Islet of Langerhans (tissue), 1 donor: ENCODE measurements around the gene VAT1L.

Experiments
- FAIRE-seq: peaks from one replicate; lab custom pipeline; 2011; peaks lifted over from hg19 to GRCh38; lab: Jason Lieb, UNC

VAT1L gene

DNA sequence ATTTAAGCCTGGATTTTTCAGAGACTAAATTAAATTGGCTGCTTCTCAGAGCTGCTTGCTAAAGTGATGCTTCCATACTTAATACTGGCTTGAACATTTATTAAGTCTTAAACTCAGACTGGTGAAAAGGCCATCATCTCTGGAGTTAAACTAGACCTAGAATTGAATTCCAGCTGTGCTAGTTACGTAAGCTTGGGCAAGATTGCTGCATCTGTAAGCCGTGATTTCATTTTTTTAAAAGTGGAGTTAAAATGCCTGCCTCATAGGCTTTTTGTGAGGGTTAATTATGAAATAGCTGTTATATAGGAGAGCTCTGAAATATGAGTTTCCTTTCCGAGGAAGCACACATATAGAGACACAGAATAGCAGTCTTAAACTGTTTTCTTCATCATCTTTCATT, 84.7 kb downstream of the VAT1L start:
- FAIRE-seq: no peak

DNA sequence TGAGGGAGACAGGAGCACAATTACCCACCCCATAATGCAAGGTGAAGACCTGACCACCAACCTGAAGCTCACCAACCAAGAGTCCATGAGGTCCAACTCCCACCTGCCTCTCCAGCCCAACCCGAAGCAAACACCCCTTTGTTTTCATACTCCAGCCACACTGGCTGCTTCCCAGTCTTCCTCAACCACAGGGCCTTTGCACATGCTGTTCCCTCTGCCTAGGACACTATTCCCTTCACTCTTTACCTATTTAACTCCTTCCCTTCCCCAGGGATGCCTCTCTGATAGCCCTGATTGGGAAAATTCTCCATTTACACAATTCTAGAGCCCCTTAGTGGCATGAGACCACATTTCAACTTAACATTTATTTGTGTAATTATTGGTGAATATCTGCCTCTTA, 86.0 kb downstream of the VAT1L start:
- no peak for FAIRE-seq

DNA sequence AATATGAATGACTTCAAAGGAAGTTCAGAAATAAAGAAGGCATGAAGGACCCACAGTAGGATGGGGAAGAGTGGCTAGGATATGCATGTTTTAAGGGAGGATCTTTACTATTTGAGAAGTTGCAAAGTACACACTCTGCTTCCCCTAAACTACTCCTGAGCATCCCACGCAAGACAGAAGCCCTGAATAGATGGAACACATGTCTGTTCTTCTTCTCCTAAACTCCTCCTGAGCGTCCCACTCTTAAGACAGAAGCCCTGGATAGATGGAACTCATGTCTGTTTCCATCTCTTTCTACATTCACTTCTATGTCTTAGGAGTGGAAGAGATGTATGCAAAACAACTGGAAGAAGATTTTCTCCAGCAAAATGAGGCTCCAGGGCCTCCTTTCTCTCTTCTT, 88.4 kb downstream of the VAT1L start:
- FAIRE-seq: no peak

DNA sequence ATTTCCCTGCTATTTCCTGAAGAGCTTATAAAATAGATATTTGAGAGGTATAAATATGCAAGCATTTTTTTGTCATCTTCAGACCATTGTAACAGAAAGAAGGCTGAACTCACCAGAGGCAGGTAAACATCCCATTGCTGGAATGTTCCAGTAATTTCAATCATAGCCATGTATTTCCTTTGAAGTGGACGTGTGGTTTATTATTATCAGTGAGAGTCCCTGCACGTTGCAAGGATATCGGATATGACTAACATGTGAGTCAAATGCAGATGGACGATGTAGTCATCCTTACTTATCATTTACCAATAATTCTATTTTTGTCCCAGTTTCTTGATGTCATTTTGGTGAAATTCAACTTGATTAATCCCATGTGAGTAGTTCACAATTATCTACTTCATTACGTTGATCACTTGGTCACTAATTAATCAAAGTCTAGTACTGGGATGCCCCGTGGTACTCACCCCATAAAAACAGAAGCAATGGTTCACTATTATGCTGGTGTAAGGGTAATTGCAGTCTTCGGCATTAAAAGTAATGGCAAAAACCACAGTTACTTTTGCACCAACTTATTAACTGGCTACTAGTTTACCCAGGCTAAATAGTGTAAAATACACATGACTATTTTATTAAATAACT, 89.5 kb downstream of the VAT1L start:
- no peak for FAIRE-seq

DNA sequence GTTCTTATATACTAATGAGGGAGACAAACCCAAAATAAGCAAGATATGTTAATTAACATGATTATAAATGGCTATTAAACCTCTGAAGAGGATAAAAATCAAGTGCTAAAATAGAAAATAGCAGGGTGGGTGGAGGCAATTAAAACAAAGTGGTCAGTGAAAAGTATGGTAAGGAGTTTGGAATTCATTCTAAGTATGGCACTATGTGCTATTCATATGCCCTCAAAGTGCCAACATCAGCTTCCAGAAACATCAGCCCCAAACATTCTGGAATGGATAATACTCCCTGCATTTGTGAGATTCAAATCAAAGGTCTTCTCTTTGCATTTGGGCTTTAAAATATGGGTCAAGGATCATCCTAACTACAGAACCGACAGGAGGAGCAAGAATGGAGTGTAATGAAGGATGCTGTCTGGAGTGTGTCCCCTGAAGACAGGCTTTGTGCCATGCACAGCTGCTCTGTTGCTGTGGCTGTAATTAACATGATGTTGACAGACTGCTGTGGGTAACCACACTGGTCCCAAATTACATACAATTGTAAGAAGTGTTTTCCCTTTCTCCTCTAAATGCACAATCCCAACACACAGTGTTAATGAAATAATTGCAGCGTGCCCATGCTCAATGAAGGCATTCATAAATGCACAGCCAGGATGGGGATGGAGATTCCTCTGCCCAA, 93.1 kb downstream of the VAT1L start:
- no peak for FAIRE-seq

DNA sequence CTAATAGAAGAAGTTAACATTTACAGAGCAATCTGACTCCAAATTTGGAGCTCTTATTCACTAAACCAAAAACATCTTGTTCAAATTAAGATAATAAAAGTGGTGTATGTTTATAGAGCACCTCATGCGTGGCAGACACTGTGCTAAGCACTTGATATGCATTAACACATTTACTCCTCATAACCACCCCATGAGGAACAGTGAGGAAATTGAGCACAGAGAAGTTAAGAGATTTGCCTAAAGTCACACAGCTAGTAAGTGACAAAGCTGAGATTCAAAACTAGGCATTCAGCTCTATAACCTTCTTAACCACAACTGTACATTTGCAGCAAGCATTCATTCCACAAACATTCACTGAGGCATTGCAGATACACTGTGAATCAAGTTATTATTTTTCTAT, 94.0 kb downstream of the VAT1L start:
- FAIRE-seq: no peak

DNA sequence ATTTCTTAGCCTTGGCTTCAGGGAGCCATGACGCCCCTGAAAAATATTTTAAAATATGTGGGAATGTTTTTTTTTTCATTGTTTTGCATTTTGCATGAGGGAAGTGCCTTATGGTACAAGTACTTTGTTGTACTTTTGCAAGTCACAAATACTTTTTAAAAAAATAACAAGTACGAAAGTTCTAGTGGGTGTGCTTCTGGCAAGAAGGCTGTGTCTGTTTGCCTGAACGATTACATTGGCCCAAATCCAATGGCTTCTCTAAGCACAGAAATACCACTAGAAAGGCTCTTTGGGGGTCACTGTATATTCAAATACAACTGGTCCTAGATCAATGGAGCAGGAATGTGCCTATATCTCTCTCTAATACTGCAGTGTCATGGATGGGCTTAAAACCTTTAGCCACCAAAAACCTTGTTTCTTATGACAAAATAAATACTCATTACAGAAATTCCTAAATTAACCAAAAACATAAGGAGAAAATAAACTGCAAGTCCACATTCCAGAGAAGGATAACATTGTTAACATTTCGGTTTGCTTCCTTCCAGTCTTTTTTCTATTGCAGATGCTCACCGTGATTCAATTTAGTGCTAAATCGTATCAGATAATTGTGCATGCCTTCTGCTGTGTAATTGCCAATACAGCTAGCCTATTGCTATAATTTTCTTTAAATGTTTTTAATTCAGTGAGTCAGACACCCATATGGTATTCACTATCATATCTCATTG, 97.4 kb downstream of the VAT1L start:
- FAIRE-seq: no peak

DNA sequence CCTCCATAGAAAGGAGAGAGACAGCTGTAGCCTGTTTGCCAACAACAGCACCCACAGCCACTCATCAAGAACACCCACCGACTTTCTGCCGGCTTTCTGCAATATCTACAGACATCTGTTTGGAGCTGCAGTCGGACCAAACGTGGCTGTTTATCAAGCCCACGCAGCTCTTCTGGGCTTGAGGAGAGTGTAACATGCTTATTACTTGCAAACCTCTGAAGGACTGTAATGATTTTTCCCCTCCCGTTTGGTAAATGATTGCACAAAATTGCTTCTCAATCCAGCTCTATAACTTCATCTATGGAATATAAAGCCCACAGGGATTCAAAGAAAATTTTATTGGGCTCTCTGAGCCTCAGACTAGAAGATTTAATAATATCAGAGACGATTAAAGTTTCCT, 100.5 kb downstream of the VAT1L start:
- FAIRE-seq: no peak

DNA sequence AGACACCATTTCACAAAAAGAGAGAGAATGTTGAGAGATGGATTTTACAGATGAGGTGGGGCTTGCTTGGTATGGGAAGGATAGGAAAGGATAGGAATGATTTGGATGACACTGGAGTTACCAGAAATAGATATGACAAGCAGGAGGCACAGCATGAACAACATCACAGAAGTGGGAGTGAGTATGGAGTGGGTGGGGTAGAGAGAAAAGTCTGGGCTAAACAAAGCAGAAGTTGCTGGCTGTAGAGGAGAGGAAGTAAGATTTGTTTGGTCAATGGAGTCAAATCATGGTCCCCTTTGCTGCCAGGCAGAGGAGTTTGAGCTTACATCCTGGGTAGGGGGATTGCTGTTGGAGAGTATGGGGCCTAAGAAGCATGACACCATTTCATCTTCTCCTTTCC, 101.7 kb downstream of the VAT1L start:
- FAIRE-seq: no peak

DNA sequence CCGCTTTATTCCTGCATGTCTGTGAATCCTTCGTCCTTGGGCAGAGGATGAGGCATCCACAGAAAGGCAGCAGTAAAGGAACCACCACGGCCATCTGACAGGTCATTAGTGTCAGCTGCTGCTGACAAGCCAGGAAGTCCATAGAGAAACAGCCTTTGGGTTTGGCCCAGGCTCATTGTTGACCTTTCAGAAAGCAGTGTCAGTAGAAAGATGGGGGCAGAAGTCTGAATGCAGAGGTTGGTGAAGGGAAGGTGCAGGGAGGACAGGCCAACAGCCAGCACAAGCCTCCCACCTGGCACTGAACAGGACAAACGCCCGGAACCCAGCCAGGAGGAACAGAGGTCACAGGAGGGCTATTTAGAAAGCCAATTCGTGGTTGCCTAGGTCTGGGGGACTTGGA, 105.8 kb downstream of the VAT1L start:
- no peak for FAIRE-seq

DNA sequence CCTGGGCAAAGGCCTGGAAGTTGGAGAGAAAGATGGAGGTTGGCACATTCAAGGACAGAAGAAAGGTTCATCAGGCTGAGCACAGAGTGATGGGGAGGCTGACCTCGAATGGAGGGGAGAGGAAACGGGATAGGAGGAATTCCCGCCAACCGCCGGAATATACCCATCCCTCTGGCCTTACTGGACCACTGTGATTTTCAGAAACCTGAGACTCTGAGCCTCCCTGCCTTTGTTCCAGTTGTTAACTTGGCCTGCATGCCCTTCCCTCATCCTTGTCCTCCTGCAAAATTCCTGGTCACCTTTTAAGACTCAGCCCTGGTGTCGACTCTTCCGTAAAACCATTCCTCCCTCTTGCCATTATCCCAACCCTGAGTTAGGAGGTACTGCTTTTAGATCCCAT, 107.6 kb downstream of the VAT1L start:
- no peak for FAIRE-seq

DNA sequence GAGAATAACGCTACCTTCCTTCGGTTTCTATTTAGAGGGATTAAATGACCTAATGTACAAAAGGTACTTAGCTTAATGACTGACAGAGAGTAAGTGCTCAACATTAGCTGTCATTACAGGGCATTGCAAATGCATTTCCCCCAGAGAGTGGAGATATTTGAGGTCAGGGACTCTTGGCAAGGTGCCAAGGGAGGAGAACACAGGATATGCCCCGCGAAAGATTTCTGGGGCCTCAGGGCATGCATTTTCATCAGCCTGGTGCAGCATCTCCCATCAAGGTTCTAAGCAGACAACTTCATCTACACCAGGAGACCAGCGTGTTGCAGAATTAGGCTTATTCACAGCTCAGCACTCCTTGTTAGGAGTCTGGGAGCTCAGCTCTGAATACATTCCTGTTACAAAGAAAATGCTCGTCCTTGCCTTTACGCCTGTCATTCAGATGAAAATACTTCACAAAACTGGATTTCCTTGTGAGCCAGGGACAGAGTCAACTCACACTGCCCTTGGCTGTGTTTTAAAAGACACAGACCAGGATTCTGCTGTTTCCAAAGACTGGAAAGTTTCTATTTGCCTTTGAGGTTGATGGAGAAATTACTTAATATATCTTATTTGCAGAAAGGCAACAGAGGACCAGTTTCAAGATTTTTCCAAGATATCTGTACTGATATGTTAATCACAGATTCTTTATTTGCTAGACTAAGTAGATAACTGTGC, 108.2 kb downstream of the VAT1L start:
- no peak for FAIRE-seq

DNA sequence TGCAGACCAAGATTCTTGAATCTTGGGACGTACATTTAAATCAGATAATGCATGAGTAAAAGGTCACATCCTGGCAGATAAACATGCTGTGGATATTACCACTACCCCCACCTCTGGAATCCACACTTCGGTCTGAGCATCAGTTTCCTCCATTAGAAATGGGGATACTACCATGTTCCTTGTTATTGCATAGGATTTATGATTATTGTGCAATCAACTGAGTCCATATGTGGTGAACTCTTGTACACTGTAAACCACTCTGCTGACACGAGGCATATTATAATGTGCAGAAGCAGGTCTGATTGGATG, 108.7 kb downstream of the VAT1L start:
- no peak for FAIRE-seq

DNA sequence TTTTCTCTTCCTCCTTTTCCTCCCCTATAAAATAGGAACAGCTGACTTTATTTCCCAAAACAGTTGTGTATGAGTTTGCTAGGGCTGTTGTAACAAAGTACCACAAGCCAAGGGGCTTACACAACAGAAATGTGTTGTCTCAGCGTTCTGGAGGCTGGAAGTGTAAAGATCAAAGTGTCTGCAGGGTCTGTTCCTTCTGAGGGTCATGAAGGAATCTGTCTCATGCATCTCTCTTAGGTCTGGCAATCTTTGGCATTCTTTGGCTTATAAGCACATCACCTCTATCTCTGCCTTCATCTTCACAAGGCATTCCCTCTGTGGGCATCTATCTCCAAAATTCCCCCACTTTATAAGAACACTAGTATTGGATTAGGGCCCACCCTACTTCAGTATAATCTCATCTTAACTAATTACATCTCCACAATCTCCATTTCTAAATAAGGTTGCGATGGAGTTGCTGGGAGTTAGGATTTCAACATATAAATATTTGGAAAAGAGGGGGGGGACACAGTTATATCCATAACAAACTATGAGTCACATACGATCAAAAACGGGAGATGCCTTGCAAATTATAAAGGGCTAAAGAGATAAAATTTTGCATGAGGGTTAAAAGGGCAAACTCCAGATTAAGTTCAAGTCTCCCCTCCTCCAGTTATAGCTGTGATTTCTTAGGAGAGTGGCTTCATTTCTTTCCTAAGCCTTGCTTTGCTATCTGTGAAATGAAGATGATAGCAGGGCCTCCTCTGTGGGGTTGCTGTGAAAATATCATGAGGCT, 109.7 kb downstream of the VAT1L start:
- FAIRE-seq: no peak

DNA sequence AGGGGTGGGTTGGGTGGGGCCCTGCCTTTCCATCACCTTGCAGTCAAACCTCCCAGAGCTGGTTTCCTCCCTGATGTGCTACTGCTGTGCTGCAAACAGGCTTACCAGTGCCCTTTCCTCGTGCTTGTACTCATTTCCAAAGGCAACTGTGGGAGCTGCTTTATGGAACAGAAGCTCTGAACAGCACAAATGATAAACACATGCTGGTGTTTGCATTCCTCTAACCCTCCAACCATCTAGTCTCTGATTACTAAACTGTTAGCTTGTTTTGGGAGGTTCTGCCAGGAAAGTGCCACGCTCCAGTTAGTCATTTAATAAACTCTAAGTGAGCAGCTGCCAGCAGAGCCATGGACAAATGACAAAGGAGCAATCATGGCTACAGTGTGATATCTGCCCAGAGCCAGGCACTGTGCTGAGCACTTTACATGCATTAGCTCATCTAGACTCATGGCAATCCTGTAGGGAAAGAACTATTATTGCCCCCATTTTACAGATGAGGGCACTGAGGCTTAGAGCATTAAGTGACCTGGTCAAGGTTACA, 110.4 kb downstream of the VAT1L start:
- no peak for FAIRE-seq

DNA sequence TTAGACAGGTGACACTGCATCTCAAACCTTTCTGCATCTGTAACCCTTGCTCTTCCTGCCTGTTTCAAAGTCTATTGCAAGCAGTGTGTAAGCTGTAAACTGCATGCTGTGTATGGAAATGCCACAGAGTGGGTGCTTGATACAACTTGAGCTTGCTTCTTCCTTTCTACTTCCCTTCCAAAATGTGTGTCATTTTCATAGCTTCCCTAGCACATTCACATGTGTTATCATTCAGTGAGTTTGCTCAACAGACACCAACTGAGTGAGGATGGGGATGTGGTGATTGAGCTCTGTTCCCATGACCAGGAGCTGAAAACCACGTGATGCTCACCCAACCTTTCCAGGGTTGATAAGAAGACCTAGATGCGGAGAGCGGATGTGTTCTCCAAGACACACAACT, 111.1 kb downstream of the VAT1L start:
- FAIRE-seq: no peak

DNA sequence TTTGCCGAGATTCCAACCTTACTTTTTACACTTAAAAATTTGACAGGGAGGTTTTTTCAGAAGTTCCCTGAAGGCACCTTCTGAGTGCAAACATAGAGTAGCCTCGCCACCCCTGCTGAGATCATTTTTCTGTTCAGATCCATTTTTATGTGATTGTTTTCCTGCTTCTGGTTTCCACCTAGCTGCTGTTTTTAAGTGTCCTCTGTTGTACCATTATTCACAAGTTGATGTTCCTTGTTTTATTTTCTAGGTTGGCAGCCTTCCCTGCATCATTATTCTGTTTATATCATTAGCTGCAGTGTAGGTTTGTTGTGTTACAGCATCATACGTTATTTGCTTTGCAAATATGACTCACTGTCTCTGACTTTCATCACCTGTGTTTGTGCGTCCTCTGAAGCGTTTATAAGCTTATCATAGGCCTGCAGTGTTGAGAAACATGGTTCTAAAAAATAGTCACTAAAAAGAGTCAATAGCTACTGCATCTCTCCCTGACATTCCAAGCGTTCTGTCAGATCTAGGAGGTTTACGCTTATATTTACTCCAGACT, 117.1 kb downstream of the VAT1L start:
- peak; percentile 99 for FAIRE-seq

DNA sequence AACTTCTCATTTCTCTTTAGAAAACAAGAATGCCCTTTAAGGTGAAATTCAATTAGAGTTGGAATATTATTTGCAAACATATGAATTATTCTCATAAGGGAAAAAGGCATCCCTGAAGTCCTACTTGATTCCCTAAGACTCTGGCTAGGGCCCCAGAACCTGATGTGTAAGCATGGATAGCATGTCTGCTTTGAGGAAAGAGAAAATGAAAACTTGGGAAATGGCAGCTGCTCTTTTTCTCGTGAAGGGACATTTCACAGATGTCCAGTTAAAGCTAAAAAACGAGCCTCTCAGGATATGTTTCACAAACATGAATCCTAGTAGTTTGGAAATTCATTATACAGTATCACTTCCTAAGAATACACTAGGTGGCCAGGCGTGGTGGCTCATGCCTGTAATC, 121.7 kb downstream of the VAT1L start:
- no peak for FAIRE-seq

DNA sequence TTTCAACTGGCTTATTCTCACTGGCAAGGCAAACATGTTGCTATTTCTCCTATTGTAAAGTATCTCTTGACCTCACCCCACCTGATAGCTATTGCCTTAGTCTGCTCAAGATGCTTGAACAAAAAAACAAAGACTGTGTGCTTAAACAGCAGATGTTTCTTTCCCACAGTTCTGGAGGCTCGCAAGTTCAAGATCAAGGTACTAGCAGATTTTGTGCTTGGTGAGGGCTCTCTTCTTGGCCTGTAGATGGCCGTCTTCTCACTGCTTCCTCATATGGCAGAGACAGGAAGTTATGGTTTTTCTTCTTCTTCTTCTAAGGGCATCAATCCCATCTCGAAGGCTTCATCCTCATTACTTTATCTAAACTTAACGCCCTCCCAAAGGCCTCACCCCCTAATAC, 124.3 kb downstream of the VAT1L start:
- FAIRE-seq: no peak

DNA sequence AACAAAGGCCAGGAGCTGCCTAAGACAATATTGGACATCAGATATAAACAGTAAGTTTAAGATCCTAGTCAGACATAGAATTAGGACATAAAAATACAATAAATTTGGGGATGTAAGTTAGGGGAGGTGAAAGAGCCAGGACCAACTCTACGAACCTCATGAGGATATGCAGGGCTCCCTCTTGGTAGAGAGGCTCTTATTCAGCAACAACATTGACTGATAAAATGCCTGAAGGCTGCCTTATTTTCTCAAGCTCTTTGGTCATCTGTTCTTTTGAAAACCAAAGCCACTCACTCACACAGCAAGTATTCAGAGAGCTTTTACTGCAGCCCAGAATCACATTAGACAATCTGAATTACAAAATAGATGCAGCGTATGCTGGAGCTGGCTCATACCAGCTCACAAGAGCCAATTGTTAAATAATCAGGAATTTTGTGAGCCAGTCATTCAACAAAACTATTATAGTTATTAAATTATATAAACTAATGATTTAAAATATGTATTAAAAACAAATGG, 125.4 kb downstream of the VAT1L start:
- FAIRE-seq: no peak

DNA sequence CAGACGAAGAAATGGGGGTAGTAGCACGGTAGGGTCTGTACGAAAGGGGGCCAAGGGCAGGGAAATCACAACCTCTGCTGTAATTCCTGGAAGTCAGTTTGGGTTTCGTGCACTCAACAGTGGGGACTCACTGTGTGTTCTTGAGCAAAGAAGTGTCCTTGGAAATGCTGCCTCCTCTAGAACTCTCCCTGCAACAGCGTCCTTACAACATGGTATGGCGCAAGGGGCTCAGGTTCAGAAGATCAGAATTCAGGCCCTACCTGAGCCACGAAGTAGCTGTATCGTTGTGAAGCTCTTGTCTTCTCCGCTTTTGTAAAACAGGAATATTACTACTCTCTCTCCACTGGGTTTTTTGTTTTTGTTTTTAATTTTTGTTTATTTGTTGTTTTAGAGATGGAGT, 127.7 kb downstream of the VAT1L start:
- no peak for FAIRE-seq

DNA sequence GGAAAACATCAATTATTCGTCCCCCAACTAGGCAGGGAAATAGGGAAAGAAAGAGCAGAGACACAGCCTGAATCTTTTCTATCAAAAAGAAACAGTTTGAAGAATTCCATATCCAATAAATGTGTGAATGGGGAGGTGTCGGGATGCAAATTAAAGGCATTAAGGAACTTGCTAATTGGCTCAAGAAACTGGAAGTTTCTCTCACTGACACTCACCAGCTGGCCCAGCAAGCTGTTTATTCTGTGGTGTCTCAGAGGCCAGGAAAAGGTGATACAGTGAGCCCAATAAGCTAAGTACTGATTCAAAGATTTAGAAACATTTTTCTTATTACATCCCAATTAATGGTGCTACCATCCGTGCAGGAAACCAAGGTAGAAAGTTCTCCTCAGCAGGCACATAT, 129.6 kb downstream of the VAT1L start:
- no peak for FAIRE-seq
